A673 (cell line): Measurements from ENCODE around the gene GALNT14. TPM values are rescaled to one million over a fixed set of nuclear protein-coding genes. Genes with fewer than 3 reads are reported as not detected.
A peak's percentile ranks its signal among the peaks of the same experiment; 100 is the strongest.

ENCODE experiments used
- BruUV-seq: library from RNA; stranded (reverse); fragments of 400-500 nt; replicated peaks from 2 replicates; lab custom pipeline; 2021; lab: Mats Ljungman, UMichigan
- CTCF ChIA-PET: fragments of 300-600 bp; sonication (Branson Sonifier 250); formaldehyde crosslinking; loops from one replicate; lab custom pipeline; 2022; ENCODE audit warnings: antibody characterized with exemption; lab: Charles Lee
- POLR2A ChIA-PET: fragments of 300-600 bp; sonication (Branson Sonifier 250); formaldehyde crosslinking; loops from one replicate; lab custom pipeline; 2022; ENCODE audit warnings: antibody characterized with exemption; ENCODE audit not compliant: low non-redundant PET; lab: Charles Lee
- DNase-seq: peaks from one replicate; pipeline ENCODE4 v3.0.0-alpha.2; 2015; ENCODE audit warnings: low spot score
- H3K27ac ChIP-seq: fragments of 200-600 bp; sonication (generic); 2 replicates; pipeline ENCODE4 v1.5.1; 2016; ENCODE audit warnings: mixed run types, low read depth, mild to moderate bottlenecking, mixed read lengths, antibody characterized with exemption, low read length; ENCODE audit not compliant: poor library complexity, severe bottlenecking
- H3K27me3 ChIP-seq: fragments of 200-600 bp; sonication (generic); replicated peaks from 2 replicates; pipeline ENCODE4 v1.6.1; 2017; ENCODE audit warnings: mixed run types, low read depth, mild to moderate bottlenecking, mixed read lengths, antibody characterized with exemption, low read length; ENCODE audit not compliant: insufficient read depth, poor library complexity
- H3K36me3 ChIP-seq: fragments of 200-600 bp; sonication (generic); 2 replicates; pipeline ENCODE4 v1.6.1; 2016; ENCODE audit warnings: mixed run types, mild to moderate bottlenecking, mixed read lengths, antibody characterized with exemption, low read length; ENCODE audit not compliant: insufficient read depth, poor library complexity, severe bottlenecking
- H3K4me1 ChIP-seq: fragments of 200-600 bp; sonication (generic); 2 replicates; pipeline ENCODE4 v1.6.1; 2017; ENCODE audit warnings: mixed run types, mild to moderate bottlenecking, mixed read lengths, antibody characterized with exemption, low read length; ENCODE audit not compliant: insufficient read depth, poor library complexity, severe bottlenecking
- H3K4me3 ChIP-seq: fragments of 200-600 bp; sonication (generic); 2 replicates; pipeline ENCODE4 v1.5.1; 2016; ENCODE audit warnings: low read depth, mixed run types, mild to moderate bottlenecking, mixed read lengths, low read length; ENCODE audit not compliant: poor library complexity, severe bottlenecking
- H3K9me3 ChIP-seq: fragments of 200-600 bp; sonication (generic); 2 replicates; pipeline ENCODE4 v1.6.1; 2016; ENCODE audit warnings: mixed run types, low read depth, mild to moderate bottlenecking, mixed read lengths, antibody characterized with exemption, low read length; ENCODE audit not compliant: poor library complexity, severe bottlenecking
- CTCF ChIP-seq: fragments of 300-800, 200-600 bp; sonication (generic); conservative IDR thresholded peaks from 2 replicates; pipeline ENCODE4 v1.5.1; 2017; ENCODE audit warnings: low read depth, mild to moderate bottlenecking, antibody characterized with exemption, low read length, moderate library complexity, mixed read lengths
- EZH2 ChIP-seq: fragments of 200-600 bp; sonication (generic); IDR thresholded peaks from 2 replicates; pipeline ENCODE4 v1.6.1; 2017; ENCODE audit warnings: borderline replicate concordance, low read depth, mild to moderate bottlenecking, mixed read lengths, antibody characterized with exemption, low read length; ENCODE audit not compliant: poor library complexity, severe bottlenecking
- intact Hi-C: fragments of 100-400 bp; cut with micrococcal nuclease; formaldehyde crosslinking; loops from one replicate; pipeline ENCODE4 v1.10.0; 2022; ENCODE audit not compliant: unreplicated experiment
- total RNA-seq: library from RNA; stranded (reverse); gene quantifications from 2 replicates; pipeline ENCODE4 v1.2.3, GENCODE V29; 2021

The GALNT14 gene
- total RNA-seq, 1 experiment from 2014 or later: 9.7 TPM

DNA sequence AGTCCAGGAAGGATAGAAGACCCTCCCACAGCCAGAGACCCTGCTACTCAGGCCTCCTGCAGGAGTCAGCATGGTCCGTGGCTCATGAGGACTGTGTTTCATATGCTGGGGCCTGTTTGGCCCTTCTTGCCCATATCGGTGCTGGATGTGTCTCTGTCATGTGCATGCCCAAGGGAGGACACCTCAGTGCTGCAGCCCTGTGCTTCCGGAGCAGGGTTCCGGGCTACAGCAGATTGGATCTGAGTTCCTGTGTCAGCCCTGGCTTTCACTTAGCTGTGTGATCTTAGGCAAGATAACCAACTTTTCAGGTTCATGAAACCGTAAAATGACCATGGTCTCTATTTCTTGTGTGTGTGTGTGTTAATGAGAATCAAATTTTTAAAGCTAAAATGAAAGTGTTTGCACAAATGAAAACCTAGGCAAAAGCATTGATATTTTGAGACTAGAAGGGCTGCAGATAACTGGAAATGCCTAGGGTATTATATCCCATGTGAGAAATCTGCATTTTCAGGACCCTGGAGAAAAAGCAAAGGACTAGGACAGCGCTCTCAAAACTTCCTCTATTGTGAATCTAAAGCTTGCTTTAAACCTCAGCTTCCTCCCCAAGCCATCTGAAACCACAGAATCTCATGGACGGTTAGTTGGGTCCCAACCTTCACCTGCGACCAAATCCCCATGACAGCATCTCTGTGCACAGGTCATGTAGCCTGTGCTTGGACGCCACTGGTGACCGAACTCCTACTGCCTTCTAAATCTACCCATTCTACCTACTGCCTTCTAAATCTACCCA lies 272.2 kb downstream of the GALNT14 start:
- intact Hi-C loops: no loop called here
- no peaks in the 10 kb centered on the region for H3K4me1 ChIP-seq
- no peak overlapping the region for H3K27ac ChIP-seq
- no peak for DNase-seq
- H3K27me3 ChIP-seq: no peaks in the 10 kb centered on the region
- no peaks in the 10 kb centered on the region for H3K9me3 ChIP-seq
- no peaks in the 10 kb centered on the region for H3K36me3 ChIP-seq
- CTCF ChIA-PET: no interaction called here
- BruUV-seq: no TSS peak
- no peak for TF ChIP-seq EZH2
- no peak for TF ChIP-seq CTCF
- POLR2A ChIA-PET: no interaction called here
- H3K4me3 ChIP-seq: no peak overlapping the region

GRCh38 chr2:30865243-30865642 lies 273.0 kb downstream of the GALNT14 start:
- Histone ChIP-seq H3K36me3 (no peaks in the 10 kb centered on the region), H3K4me3 (no peak overlapping the region), H3K4me1 (no peaks in the 10 kb centered on the region), H3K9me3 (no peaks in the 10 kb centered on the region), H3K27me3 (no peaks in the 10 kb centered on the region), H3K27ac (no peak overlapping the region)
- POLR2A ChIA-PET: no interaction called here
- DNase-seq: no peak
- no TSS peak for BruUV-seq
- CTCF ChIA-PET: no interaction called here
- intact Hi-C loops: no loop called here
- TF ChIP-seq EZH2 (no peak), CTCF (no peak)

- no peak overlapping the region for H3K27ac ChIP-seq
- no TSS peak for BruUV-seq
- CTCF ChIA-PET: interaction anchor here (0.7 to 1.7 kb wide), 3 partner anchors 151 to 308 kb away, joined by 3 to 5 read pairs (median 4); no protein-coding TSS in a partner anchor
- H3K4me1 ChIP-seq: no peaks in the 10 kb centered on the region
- POLR2A ChIA-PET: interaction anchor here (0.7 kb wide), 1 partner anchor 151 kb away, joined by 7 read pairs; no protein-coding TSS in a partner anchor
- H3K27me3 ChIP-seq: no peaks in the 10 kb centered on the region
- no peak overlapping the region for H3K4me3 ChIP-seq
- intact Hi-C loops: loop anchor here (2.0 to 5.0 kb wide), 3 partner anchors 147 to 470 kb away; no protein-coding TSS in a partner anchor
- TF ChIP-seq EZH2: no peak
- TF ChIP-seq CTCF: peak; percentile 74
- peak; percentile 85 for DNase-seq
- no peaks in the 10 kb centered on the region for H3K9me3 ChIP-seq
- H3K36me3 ChIP-seq: no peaks in the 10 kb centered on the region
Measured at GRCh38 chr2:30862054-30862651, 276.1 kb downstream of the GALNT14 start.
